Prostate gland (tissue), 2 donors: ENCODE measurements around the gene SHISA7. TPM values are rescaled to one million over a fixed set of nuclear protein-coding genes. Genes with fewer than 3 reads are reported as not detected.

Experiments
- DNase-seq: peaks from one replicate; pipeline ENCODE4 v3.0.0-alpha.2; 2019; ENCODE audit warnings: low spot score
- H3K27ac ChIP-seq, 2 donors: fragments of 200-600 bp; sonication (generic); 2 replicates each; pipeline ENCODE4 v1.5.1; 2017 to 2019
- H3K27me3 ChIP-seq: fragments of 200-600 bp; sonication (generic); replicated peaks from 2 replicates; pipeline ENCODE4 v1.5.1; 2019; ENCODE audit not compliant: insufficient read depth
- H3K36me3 ChIP-seq, 2 donors: fragments of 200-600 bp; sonication (generic); 1 replicate in 1 of 2; 2 replicates in 1 of 2; pipeline versions ENCODE4 v1.5.1 to v1.8.1; 2017 to 2019
- H3K4me1 ChIP-seq: fragments of 200-600 bp; sonication (generic); replicated peaks from 2 replicates; pipeline ENCODE4 v1.5.1; 2019
- H3K4me3 ChIP-seq, 2 donors: fragments of 200-600 bp; sonication (generic); 2 replicates each; pipeline ENCODE4 v1.5.1; 2017 to 2019
- H3K9me3 ChIP-seq: fragments of 200-600 bp; sonication (generic); 2 replicates; pipeline ENCODE4 v1.5.1; 2017
- POLR2A ChIP-seq: fragments of 450-650 bp; IDR thresholded peaks from one replicate; pipeline ENCODE4 v1.6.1; 2016; ENCODE audit warnings: antibody characterized with exemption, mild to moderate bottlenecking
- POLR2AphosphoS5 ChIP-seq: sonication (generic); formaldehyde crosslinking; IDR thresholded peaks from one replicate; pipeline ENCODE4 v1.6.1; 2017; ENCODE audit warnings: antibody characterized with exemption
- WGBS: methylation state at CpG from one replicate; pipeline ENCODE4 v1.1.5; 2018; 5-methylcytosine and 5-hydroxymethylcytosine counted together
- intact Hi-C: fragments of 100-400 bp; cut with DNase I; formaldehyde crosslinking; loops from one replicate; pipeline ENCODE4 v1.14.2; 2022
- total RNA-seq, 2 donors: library from RNA; depleted of rRNA; stranded (reverse); fragments of >200 nt; gene quantifications; one replicate each; pipeline ENCODE4 v1.1.0, GENCODE V29; 2016
- TF ChIP-seq, protein P1 (sequence below), 4 experiments: fragments of 200-600 bp in 2 of 4; fragments of 450-650 bp in 2 of 4; sonication (generic) in 2 of 4; IDR thresholded peaks; 1 replicate in 3 of 4; 2 replicates in 1 of 4; pipeline ENCODE4 v1.5.1; 2016 to 2019; ENCODE audit warnings: antibody characterized with exemption in 4 of 4, mild to moderate bottlenecking in 2 of 4, moderate library complexity in 2 of 4

The SHISA7 gene
- total RNA-seq, 2 donors from 2014 or later, result not detected

GRCh38 chr19:55454787-55455243 is 11.7 kb upstream of the SHISA7 start:
- H3K4me3 ChIP-seq, result no peak overlapping the region
- no peaks in the 10 kb centered on the region for H3K36me3 ChIP-seq
- DNase-seq, result no peak
- H3K27me3 ChIP-seq, result peaks cover 9% of the 10 kb centered on the region
- intact Hi-C loops, result no loop called here
- TF ChIP-seq, protein P1, sequence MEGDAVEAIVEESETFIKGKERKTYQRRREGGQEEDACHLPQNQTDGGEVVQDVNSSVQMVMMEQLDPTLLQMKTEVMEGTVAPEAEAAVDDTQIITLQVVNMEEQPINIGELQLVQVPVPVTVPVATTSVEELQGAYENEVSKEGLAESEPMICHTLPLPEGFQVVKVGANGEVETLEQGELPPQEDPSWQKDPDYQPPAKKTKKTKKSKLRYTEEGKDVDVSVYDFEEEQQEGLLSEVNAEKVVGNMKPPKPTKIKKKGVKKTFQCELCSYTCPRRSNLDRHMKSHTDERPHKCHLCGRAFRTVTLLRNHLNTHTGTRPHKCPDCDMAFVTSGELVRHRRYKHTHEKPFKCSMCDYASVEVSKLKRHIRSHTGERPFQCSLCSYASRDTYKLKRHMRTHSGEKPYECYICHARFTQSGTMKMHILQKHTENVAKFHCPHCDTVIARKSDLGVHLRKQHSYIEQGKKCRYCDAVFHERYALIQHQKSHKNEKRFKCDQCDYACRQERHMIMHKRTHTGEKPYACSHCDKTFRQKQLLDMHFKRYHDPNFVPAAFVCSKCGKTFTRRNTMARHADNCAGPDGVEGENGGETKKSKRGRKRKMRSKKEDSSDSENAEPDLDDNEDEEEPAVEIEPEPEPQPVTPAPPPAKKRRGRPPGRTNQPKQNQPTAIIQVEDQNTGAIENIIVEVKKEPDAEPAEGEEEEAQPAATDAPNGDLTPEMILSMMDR (IDR thresholded peaks at IDR 0.05), result peak in 2 of 4 experiments; percentile 30 to 43
- TF ChIP-seq POLR2AphosphoS5 (no peak), POLR2A (no peak)
- WGBS, result 69% methylated on average over 14 of the region's 14 CpGs
- no peak overlapping the region for H3K27ac ChIP-seq
- peaks cover 13% of the 10 kb centered on the region for H3K4me1 ChIP-seq
- H3K9me3 ChIP-seq, result no peaks in the 10 kb centered on the region

GRCh38 chr19:55453511-55454260 is 10.6 kb upstream of the SHISA7 start:
- Histone ChIP-seq H3K4me1 (peaks cover 13% of the 10 kb centered on the region), H3K9me3 (no peaks in the 10 kb centered on the region), H3K4me3 (no peak overlapping the region), H3K36me3 (no peaks in the 10 kb centered on the region), H3K27me3 (peaks cover 9% of the 10 kb centered on the region), H3K27ac (no peak overlapping the region)
- TF ChIP-seq POLR2AphosphoS5, result no peak
- no peak for TF ChIP-seq POLR2A
- TF ChIP-seq, protein P1 (IDR thresholded peaks at IDR 0.05), result no peak
- WGBS, result 90% methylated on average over 12 of the region's 12 CpGs
- intact Hi-C loops, result no loop called here
- no peak for DNase-seq

DNA sequence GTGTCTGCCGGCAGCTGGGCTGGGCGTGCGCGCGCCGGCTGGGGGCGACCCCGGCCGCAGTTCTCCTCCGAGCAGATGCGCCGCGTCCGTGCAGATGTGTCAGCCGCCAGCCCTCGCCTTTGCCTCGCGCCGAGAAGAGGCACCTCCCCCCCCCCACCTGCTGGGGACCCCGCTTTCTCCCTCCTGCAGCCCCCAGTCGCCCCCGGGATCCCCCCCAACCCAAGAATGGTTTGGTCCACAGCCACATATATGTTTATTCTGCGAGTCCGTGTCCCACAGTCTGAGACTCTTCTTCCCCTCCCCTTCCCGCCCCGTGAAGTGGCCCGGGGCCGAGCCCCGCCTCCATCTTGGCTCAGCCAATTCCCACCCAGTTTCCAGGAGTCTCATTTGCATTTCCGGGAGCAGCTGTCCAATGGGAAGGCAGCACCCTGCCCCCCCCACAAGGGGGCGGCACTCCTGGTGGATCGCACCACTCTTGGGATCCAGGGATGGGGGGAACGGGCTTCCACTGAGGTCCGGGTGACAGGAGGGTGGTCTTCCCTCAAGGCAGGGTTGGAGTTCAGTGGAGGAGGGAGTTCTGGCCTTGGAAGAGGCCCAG is 9.7 kb upstream of the SHISA7 start:
- Histone ChIP-seq H3K27me3 (peaks cover 9% of the 10 kb centered on the region), H3K4me1 (peaks cover 13% of the 10 kb centered on the region), H3K9me3 (no peaks in the 10 kb centered on the region), H3K36me3 (no peaks in the 10 kb centered on the region), H3K4me3 (no peak overlapping the region), H3K27ac (no peak overlapping the region)
- WGBS, result 11% methylated on average over 33 of the region's 34 CpGs
- intact Hi-C loops, result no loop called here
- TF ChIP-seq POLR2A, result no peak
- peak; percentile 8 for TF ChIP-seq POLR2AphosphoS5
- TF ChIP-seq, protein P1 (IDR thresholded peaks at IDR 0.05), result no peak
- peak; percentile 16 for DNase-seq

- DNase-seq, result no peak
- Histone ChIP-seq H3K36me3 (no peaks in the 10 kb centered on the region), H3K4me1 (peaks cover 13% of the 10 kb centered on the region), H3K9me3 (no peaks in the 10 kb centered on the region), H3K4me3 (no peak overlapping the region), H3K27ac (no peak overlapping the region), H3K27me3 (peaks cover 9% of the 10 kb centered on the region)
- TF ChIP-seq POLR2AphosphoS5, result no peak
- TF ChIP-seq, protein P1 (IDR thresholded peaks at IDR 0.05), result no peak
- TF ChIP-seq POLR2A, result no peak
- intact Hi-C loops, result no loop called here
- WGBS, result 5% methylated on average over 55 of the region's 57 CpGs
Measured at GRCh38 chr19:55451965-55452748, 9.1 kb upstream of the SHISA7 start.
